Measurements from ENCODE around the gene CST7. TPM values are rescaled to one million over a fixed set of nuclear protein-coding genes. Genes with fewer than 3 reads are reported as not detected.

Gene CST7
- total and polyA plus RNA-seq, 10 of the 15 experiments (the other 5 are each of a cell fraction or from before 2014, with no cell fraction given): 0.69 TPM; not detected in 9

DNA sequence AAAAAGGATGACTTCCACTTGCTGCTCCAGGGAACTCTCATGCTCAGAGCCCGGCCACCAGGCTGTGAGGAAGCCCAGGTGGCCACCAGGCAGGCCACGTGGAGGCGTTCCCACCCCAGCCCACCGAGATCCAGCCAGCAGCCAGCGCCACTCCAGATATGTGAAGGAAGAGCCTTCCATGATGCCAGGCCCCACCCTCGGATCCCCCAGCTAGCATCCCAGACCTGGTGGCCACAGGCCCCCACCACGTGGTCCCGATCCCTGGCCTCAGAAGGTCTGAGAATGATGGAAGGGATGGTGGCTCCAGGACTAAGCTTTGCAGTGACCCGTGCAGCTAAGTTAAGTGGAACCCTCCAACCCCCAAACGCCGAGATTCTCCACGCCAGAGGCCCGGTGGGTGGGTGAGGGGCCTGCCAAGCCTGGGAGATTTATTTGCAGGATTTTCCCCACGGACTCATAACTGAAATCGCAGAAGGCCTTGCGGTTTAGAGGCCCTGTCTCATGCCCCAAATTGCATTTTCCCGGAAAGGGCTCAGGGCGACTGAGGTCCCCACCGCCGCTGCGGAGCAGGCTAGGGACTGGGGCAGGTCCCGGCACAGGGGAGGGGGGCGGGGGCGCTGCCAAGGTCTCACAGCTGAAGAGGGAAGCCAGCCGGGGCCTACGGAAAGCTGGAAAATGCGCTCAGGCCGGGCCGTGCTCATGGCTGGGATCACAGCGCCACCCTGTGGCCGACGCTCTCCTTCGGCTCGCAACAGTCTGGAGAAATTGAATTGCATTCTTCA, 31.1 kb upstream of the CST7 start (continued):
- TF ChIP-seq, protein P1, sequence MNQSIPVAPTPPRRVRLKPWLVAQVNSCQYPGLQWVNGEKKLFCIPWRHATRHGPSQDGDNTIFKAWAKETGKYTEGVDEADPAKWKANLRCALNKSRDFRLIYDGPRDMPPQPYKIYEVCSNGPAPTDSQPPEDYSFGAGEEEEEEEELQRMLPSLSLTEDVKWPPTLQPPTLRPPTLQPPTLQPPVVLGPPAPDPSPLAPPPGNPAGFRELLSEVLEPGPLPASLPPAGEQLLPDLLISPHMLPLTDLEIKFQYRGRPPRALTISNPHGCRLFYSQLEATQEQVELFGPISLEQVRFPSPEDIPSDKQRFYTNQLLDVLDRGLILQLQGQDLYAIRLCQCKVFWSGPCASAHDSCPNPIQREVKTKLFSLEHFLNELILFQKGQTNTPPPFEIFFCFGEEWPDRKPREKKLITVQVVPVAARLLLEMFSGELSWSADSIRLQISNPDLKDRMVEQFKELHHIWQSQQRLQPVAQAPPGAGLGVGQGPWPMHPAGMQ (IDR thresholded peaks at IDR 0.05; ENCODE audit: borderline replicate concordance): no peak
- no peak for TF ChIP-seq NFXL1 (IDR thresholded peaks at IDR 0.05; ENCODE audit: borderline replicate concordance)
- no peak for TF ChIP-seq YBX1 (IDR thresholded peaks at IDR 0.05)
- no peak for TF ChIP-seq CREM (IDR thresholded peaks at IDR 0.05; ENCODE audit: low read depth)
- TF ChIP-seq, protein P2, sequence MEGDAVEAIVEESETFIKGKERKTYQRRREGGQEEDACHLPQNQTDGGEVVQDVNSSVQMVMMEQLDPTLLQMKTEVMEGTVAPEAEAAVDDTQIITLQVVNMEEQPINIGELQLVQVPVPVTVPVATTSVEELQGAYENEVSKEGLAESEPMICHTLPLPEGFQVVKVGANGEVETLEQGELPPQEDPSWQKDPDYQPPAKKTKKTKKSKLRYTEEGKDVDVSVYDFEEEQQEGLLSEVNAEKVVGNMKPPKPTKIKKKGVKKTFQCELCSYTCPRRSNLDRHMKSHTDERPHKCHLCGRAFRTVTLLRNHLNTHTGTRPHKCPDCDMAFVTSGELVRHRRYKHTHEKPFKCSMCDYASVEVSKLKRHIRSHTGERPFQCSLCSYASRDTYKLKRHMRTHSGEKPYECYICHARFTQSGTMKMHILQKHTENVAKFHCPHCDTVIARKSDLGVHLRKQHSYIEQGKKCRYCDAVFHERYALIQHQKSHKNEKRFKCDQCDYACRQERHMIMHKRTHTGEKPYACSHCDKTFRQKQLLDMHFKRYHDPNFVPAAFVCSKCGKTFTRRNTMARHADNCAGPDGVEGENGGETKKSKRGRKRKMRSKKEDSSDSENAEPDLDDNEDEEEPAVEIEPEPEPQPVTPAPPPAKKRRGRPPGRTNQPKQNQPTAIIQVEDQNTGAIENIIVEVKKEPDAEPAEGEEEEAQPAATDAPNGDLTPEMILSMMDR (IDR thresholded peaks at IDR 0.05 in 2 of 3, conservative IDR thresholded peaks at IDR 0.05 in 1 of 3; ENCODE audit: control insufficient read depth in 2 of 3, extremely low read depth in 1 of 3, insufficient read depth in 1 of 3, low read depth in 3 of 3, low read length in 3 of 3): peak; percentile 76 to 89 (median 77)
- 0 out of 2 replicates have a peak, but pooled peaks have one; percentile 39 for TF ChIP-seq FOXM1 (IDR thresholded peaks at IDR 0.05; ENCODE audit: low read depth, low read length)
- TF ChIP-seq NBN (IDR thresholded peaks at IDR 0.05): no peak
- no peak for TF ChIP-seq MXI1 (IDR thresholded peaks at IDR 0.05; ENCODE audit: low read depth, low read length)
- TF ChIP-seq RAD21 (IDR thresholded peaks at IDR 0.05; ENCODE audit: insufficient read depth, low read depth, low read length): peak; percentile 87
- no peak for TF ChIP-seq HDAC2 (IDR thresholded peaks at IDR 0.05)
- no peak for TF ChIP-seq DPF2 (IDR thresholded peaks at IDR 0.05)
- TF ChIP-seq, protein P3, sequence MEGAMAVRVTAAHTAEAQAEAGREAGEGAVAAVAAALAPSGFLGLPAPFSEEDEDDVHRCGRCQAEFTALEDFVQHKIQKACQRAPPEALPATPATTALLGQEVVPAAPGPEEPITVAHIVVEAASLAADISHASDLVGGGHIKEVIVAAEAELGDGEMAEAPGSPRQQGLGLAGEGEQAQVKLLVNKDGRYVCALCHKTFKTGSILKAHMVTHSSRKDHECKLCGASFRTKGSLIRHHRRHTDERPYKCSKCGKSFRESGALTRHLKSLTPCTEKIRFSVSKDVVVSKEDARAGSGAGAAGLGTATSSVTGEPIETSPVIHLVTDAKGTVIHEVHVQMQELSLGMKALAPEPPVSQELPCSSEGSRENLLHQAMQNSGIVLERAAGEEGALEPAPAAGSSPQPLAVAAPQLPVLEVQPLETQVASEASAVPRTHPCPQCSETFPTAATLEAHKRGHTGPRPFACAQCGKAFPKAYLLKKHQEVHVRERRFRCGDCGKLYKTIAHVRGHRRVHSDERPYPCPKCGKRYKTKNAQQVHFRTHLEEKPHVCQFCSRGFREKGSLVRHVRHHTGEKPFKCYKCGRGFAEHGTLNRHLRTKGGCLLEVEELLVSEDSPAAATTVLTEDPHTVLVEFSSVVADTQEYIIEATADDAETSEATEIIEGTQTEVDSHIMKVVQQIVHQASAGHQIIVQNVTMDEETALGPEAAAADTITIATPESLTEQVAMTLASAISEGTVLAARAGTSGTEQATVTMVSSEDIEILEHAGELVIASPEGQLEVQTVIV (IDR thresholded peaks at IDR 0.05; ENCODE audit: borderline replicate concordance, partially characterized antibody): no peak
- peak; percentile 50 for TF ChIP-seq JUNB (IDR thresholded peaks at IDR 0.05)
- no peak for TF ChIP-seq EGR1 (IDR thresholded peaks at IDR 0.05; ENCODE audit: borderline replicate concordance in 1 of 2, low read depth in 2 of 2, low read length in 2 of 2)
- TF ChIP-seq, protein P4, sequence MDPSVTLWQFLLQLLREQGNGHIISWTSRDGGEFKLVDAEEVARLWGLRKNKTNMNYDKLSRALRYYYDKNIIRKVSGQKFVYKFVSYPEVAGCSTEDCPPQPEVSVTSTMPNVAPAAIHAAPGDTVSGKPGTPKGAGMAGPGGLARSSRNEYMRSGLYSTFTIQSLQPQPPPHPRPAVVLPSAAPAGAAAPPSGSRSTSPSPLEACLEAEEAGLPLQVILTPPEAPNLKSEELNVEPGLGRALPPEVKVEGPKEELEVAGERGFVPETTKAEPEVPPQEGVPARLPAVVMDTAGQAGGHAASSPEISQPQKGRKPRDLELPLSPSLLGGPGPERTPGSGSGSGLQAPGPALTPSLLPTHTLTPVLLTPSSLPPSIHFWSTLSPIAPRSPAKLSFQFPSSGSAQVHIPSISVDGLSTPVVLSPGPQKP (IDR thresholded peaks at IDR 0.05; ENCODE audit: low read depth, low read length): no peak
- no peak for TF ChIP-seq CEBPB (IDR thresholded peaks at IDR 0.05; ENCODE audit: borderline replicate concordance in 1 of 2, low read depth in 2 of 2, low read length in 2 of 2)
- no peak for TF ChIP-seq SREBF1 (IDR thresholded peaks at IDR 0.05; ENCODE audit: low read length)
- no peak for TF ChIP-seq TCF3 (IDR thresholded peaks at IDR 0.05; ENCODE audit: borderline replicate concordance, insufficient read depth, low read depth, low read length)
- peak; percentile 90 for TF ChIP-seq SMC3 (IDR thresholded peaks at IDR 0.05; ENCODE audit: borderline replicate concordance, low read length)
- TF ChIP-seq ETV6 (conservative IDR thresholded peaks at IDR 0.05 in 1 of 2, IDR thresholded peaks at IDR 0.05 in 1 of 2; ENCODE audit: borderline replicate concordance in 1 of 2, low read depth in 1 of 2): no peak
- no peak for TF ChIP-seq CHD4 (IDR thresholded peaks at IDR 0.05)
- TF ChIP-seq GATAD2B (conservative IDR thresholded peaks at IDR 0.05; ENCODE audit: low read depth): no peak
- TF ChIP-seq ZNF384 (IDR thresholded peaks at IDR 0.05; ENCODE audit: borderline replicate concordance, low read depth, low read length): no peak
- TF ChIP-seq CHD1 (IDR thresholded peaks at IDR 0.05; ENCODE audit: low read depth, low read length): no peak
